ENCODE results near the gene DNAH10.

Gene DNAH10

GRCh38 chr12:123790905-123791467 is 28.9 kb downstream of the DNAH10 start:
- DNase-seq (ENCODE audit: low read depth), result no peak

- no peak for DNase-seq (ENCODE audit: low read depth)
Observed at GRCh38 chr12:123794027-123794426, 31.9 kb downstream of the DNAH10 start.

GRCh38 chr12:123798518-123798917 is 36.4 kb downstream of the DNAH10 start:
- no peak for DNase-seq (ENCODE audit: low read depth)

GRCh38 chr12:123799227-123799626 is 37.1 kb downstream of the DNAH10 start:
- no peak for DNase-seq (ENCODE audit: low read depth)

- no peak for DNase-seq (ENCODE audit: low read depth)
Observed at GRCh38 chr12:123801573-123802178, 39.6 kb downstream of the DNAH10 start.

- DNase-seq (ENCODE audit: low read depth), result no peak
Observed at GRCh38 chr12:123805173-123805572, 43.1 kb downstream of the DNAH10 start.

GRCh38 chr12:123807002-123807401 is 44.9 kb downstream of the DNAH10 start:
- DNase-seq (ENCODE audit: low read depth), result no peak

GRCh38 chr12:123807670-123808069 is 45.6 kb downstream of the DNAH10 start:
- no peak for DNase-seq (ENCODE audit: low read depth)

- no peak for DNase-seq (ENCODE audit: low read depth)
Observed at GRCh38 chr12:123808167-123808566, 46.1 kb downstream of the DNAH10 start.

GRCh38 chr12:123813349-123813748 is 51.2 kb downstream of the DNAH10 start:
- DNase-seq (ENCODE audit: low read depth), result no peak

- DNase-seq (ENCODE audit: low read depth), result no peak
Observed at GRCh38 chr12:123815968-123816367, 53.9 kb downstream of the DNAH10 start.

- no peak for DNase-seq (ENCODE audit: low read depth)
Observed at GRCh38 chr12:123816896-123817537, 54.9 kb downstream of the DNAH10 start.

- DNase-seq (ENCODE audit: low read depth), result no peak
Observed at GRCh38 chr12:123822804-123823203, 60.7 kb downstream of the DNAH10 start.

- DNase-seq (ENCODE audit: low read depth), result no peak
Observed at GRCh38 chr12:123828120-123828519, 66.0 kb downstream of the DNAH10 start.

GRCh38 chr12:123828854-123829547 is 66.9 kb downstream of the DNAH10 start:
- DNase-seq (ENCODE audit: low read depth), result no peak

- no peak for DNase-seq (ENCODE audit: low read depth)
Observed at GRCh38 chr12:123829561-123829960, 67.5 kb downstream of the DNAH10 start.

GRCh38 chr12:123830675-123831074 is 68.6 kb downstream of the DNAH10 start:
- DNase-seq (ENCODE audit: low read depth), result no peak

GRCh38 chr12:123832052-123832451 is 70.0 kb downstream of the DNAH10 start:
- DNase-seq (ENCODE audit: low read depth), result no peak

- no peak for DNase-seq (ENCODE audit: low read depth)
Observed at GRCh38 chr12:123833830-123834229, 71.7 kb downstream of the DNAH10 start.

GRCh38 chr12:123834845-123835244 is 72.7 kb downstream of the DNAH10 start:
- DNase-seq (ENCODE audit: low read depth), result no peak

- DNase-seq (ENCODE audit: low read depth), result no peak
Observed at GRCh38 chr12:123836292-123836691, 74.2 kb downstream of the DNAH10 start.

GRCh38 chr12:123839826-123840225 is 77.7 kb downstream of the DNAH10 start:
- no peak for DNase-seq (ENCODE audit: low read depth)
